CD4-positive, alpha-beta T cell treated with Interferon gamma for 1 hour (primary cell): ENCODE measurements around the gene EED.
A peak's percentile ranks its signal among the peaks of the same experiment; 100 is the strongest.
"Not testable (repeated sequence)": the region's sequence is repeated elsewhere in the genome, so short reads cannot be mapped to it uniquely, and the experiment has no call there.

Experiments used
- DNase-seq: peaks from one replicate; pipeline ENCODE4 v3.0.0-alpha.2; 2020

Gene EED

DNA sequence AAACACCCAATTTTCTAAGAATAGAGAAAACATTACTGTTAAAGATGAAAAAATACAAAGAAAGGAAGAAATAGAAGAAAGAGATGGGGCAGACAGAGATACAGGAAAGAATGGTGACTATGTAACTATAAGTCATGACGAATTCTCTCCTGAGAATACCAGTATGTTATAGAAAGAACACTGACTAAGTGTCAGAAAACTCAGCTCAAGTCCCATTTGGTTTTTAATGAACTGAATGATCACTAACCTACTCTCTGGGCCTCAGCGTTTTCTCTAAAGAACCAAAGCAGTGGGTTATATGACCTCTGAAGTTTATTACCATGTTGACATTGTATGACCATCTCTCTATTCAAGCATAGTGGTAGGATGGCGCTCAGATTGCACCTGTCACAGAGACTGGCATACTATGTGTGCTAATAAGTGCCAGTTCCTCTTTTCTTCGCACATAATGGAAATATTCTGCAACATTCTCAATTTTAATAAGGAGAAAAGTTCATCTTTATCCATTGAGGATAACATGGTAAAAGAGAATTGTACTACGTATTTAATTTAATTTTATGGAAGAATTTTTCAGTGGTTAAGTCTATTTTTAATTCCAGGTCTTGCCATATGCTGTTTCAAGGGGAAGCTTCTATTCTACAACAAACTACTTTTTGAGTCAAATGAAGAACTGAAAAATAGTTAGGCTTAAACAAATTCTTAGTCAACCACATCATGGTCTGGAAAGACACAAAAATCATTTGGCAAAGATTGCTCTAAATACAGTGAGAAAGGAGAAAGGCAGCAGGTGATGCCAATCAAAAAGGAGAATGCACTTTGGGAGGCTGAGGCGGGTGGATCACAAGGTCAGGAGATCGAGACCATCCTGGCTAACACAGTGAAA, 25.0 kb upstream of the EED start:
- DNase-seq: peak; percentile 15

DNA sequence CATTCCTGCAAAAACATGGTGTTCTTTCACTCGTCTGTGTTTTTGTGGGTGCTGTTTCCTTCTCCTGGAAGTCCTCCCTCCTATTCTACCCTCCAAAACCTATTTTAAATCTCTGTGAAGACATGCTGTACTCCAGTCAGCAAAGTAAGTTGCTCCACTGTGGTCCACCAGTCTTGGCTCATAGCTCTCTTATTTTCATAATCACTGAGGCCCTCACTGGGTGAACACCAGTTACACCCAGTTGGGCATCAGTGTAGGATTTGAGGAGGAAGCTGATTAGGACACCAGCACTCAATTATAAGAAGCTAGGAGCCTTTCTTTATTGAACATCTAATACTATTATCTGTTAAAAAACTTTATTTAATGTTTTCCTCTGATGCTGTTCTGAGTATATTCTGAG, 23.9 kb upstream of the EED start:
- DNase-seq: no peak

DNA sequence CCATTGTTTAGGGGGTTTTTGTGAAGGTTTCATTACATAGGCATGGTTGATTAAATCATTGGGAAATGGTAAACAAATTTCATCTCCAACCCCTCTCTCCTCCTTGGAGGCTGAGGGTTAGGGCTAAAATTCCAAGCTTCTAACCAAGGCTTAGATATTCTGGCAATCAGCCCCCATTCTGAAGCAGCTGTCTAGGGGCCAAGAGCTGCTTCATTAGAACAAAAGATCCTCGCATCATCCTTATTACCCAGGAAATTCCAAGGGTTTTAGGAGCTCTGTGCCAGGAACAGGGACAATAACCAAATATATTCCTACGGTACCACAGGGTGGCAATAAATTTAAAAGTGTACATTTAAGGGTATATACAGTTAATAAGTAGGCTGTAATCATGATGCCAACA, 22.5 kb upstream of the EED start:
- no peak for DNase-seq

DNA sequence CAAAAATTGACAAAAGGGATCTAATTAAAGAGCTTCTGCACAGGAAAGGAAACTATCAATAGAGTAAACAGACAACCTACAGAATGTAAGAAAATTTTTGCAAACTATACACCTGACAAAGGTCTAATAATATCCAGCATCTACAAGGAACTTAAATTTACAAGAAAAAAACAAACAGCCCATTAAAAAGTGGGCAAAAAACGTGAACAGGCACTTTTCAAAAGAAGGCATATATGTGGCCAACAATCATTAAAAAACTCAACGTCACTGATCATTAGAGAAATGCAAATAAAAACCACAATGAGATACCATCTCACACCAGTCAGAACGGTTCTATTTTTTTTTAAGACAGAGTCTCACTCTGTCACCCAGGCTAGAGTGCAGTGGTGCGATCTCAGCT, 20.0 kb upstream of the EED start:
- DNase-seq: not testable (repeated sequence)

DNA sequence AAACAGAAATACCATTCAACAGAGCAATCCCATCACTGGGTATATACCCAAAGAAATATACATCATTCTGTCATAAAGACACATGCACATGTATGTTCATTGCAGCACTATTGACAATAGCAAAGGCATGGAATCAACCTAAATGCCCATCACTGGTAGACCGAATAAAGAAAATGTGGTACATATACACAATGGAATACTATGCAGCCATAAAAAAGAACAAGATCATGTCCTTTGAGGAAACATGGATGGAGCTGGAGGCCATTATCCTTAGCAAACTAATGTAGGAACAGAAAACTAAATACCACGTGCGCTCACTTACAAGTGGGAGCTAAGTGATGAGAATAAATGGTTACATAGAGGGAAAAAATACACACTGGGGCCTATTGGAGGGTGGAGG, 19.2 kb upstream of the EED start:
- not testable (repeated sequence) for DNase-seq

DNA sequence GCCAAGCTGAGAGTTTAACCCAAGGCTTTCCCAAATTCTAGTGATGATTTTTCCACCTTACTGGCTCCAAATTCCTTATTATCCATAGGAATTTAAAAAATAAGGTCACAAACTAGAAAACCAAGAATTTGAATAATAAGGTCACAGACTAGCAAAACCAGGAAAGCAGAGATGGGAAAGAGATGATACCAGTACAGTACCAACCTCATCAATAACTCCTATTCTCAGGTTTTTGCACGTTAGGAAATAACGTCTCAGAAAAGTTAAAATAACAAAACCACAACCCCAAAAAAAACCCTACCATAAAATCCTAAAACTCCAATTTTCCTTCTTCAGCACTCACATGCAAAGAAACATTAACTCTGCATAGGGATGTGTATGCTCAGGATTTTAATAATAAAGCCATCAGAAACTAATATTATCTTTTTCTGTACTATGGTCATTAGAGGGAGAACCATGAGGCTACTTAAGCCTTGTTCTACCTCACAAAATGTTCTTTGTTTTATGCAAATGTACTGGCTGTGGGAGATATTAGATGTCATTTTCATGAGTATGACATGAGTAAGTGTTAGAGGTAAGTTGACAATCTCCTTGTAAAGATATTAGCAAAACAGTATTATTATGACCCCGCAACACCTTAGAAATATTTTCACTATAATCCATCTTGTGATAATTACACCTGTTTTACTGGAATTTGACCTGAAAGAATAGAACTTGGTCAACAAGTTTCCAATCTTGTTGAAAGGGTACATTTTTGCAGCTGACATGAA, 16.1 kb upstream of the EED start:
- no peak for DNase-seq

DNA sequence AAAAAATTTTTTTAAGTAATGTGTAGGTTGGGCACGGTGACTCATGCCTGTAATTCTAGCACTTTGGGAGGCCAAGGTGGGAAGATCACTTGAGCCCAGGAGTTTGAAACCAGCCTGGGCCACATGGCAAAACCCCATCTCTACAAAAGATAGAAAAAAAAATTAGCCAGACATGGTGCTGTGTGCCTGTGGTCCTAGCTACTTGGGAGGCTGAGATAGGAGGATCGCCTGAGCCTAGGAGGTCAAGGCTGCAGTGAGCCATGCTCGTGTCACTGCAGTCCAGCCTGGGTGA, 15.6 kb upstream of the EED start:
- not testable (repeated sequence) for DNase-seq

DNA sequence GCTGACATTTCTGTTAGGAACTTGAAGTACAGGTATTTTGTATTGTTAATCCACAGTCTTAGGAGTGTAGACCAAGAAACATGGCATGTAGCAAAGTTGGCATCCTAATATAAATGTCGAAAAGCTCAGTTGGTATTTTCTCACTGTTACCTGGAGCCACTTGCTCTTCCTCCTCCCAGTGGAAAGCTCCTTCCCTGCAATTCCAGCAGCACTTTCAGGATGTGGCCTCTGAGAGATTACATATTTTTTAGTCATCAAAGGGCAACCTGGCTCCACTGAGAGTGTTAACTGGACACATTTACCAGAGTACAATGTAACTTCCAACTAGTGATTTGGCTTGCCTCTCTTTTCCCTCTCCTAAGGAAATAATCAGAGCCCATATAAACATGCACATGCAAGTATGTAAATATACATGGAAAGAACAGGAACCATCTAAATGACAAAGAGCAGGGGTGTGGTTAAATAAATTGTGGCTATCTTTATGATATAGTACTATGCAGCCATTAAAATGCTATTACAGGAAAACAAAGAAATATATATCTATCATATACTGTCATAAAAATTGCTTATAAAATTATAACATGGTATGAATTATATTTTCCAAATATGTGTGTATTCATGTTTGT, 14.3 kb upstream of the EED start:
- DNase-seq: no peak

DNA sequence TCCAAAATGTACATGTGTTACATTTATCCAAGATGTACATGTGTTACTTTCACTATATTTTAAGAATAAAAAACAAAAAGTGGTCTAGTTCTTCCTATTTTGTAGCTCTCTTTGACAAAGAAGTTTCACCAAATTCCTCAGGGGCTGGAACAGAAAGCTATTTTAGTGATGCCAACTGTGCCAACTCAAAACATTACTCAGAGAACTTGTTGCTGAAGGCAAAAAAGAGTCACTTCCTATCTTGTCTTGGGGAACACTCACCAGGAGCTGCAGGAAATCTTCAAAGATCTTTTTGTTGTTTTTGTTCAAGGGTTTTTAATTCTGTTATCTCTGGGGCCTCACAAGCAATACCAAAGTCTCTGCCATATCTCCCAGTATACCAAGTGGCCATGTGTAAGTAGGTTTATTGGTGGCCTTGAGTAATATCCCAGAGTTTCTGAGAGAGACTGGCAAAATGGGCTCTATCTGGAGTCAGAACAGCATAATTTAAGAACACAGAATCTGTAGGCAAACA, 13.6 kb upstream of the EED start:
- DNase-seq: no peak

DNA sequence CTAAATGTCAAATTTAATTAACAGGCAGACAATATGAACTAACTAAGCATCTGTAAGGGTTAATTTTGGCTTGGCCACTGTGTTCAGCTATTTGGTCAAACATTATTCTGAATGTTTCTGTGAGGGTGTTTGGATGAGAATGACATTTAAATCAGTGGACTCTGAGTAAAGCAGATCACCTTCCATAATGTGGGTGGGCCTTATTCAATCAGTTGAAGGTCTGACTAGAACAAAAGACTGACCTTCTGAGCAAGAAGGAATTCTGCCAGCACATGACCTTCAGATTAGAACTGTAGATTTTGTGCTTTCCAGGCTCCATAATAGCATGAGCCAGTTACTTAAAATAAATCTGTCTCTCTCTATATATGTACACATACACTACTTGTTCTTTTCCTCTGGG, 12.0 kb upstream of the EED start:
- DNase-seq: no peak

DNA sequence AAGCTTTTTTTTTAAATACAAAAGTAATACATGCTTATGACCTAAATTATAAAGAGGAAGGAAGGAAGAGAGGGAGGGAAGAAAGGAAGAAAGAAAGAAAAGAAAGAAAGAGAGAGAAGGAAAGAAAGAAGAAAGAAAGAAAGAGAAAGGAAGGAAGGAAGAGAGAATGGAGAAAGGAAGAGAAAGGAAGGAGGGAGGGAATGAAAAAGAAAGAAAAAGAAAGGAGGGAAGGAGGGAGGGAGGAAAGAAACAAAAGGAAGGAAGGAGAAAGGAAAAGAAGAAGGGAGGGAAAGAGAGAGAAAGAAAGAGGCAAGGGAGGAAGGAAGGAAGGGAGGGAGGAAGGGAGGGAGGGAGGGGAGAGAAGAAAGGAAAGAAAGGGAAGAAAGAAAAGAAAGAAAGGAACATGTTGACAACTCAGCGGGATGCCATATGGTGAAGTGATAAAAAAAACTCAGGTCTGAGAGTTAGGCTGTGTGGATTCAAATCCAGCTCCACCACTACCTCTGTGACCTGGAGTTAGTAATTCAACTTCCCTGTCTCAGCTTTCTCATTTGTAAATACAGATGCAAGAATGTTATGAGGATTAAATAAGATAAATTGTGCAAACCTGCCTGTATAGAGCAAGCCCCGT, 9.6 kb upstream of the EED start:
- no peak for DNase-seq

DNA sequence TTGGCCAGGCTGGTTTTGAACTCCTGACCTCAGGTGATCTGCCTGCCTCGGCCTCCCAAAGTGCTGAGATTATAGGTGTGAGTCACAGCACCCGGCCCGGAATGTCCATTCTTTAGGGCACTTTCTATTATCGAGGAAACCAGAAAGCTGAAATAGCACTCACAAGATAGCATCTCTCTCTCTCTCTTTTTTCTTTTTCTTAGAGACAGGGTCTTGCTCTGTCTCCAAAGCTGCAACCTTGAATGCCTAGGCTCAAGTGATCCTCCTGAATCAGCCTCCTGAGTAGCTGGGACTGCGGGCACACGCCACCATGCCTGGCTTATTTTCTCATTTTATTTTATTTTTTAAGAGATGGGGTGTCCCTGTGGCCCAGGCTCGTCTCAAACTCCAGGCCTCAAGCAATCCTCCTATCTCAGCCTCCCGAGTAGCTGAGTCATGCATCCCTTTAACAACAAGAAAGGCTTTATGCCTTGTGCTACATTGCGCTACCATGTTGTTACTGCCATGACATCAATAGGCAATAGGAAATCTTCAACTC, 7.2 kb upstream of the EED start:
- no peak for DNase-seq

DNA sequence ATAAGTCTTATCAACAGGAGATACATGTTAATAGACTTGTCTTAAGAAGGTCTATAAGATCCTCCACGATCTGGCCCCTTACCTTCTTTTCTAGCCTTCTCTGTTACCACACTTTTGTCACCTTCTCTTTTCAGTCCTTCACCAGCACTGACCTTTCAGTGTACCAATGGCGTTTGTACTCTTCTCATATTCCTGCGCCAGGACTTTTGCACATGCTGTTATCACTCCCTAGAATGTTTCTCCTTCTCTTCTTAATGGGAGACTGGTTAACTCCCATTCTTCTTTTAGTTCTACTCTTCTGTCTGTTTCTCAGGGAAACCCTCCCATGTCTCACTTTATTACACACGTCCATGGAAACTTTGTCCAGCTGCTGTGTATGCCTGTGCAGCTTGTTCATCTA, 4.4 kb upstream of the EED start:
- no peak for DNase-seq

DNA sequence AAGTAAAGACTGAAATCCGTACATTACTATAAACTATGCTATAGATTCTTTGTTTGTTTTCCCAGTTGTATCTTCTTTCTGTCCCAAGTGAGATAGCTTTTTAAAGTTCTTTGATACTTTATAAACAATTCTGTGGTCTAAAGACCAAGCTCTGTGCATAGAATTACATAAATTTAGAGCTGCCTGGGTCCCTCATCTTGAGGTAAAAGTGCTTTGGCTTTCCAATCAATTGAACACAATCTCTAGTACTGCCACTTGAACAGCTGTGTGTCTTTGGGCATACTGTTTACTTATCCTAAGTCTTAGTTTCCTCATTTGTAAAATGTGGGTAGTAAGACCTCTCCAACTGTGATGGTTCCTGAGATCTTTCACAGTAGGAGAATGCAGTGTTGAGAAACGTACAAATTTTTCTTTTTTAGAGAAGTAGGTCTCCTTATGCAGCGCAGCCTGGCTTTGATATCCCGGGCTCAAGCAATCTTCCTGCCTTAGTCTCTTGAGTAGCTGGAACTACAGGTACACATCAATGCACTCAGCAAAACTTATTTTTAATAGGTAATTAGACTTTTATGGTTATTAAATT, 2.5 kb upstream of the EED start:
- DNase-seq: no peak

DNA sequence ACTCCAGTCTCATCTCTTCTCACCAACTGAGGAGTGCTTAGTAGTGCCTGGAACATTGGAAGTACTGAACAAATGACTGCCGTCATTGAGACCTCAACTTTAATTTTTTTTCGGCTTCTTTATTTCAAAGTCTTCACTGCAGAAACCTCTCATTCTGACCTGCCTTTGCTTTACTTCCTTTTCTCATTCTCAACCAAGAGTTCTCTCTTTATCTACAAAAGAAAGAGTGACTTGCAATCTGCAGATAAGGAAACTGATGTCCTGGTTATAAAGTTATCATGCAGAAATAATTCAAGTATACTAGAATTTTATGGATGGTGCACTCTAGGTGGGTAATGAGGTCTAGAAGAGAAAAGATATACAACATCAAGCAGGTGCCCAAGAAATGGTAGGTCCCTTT, 1.2 kb upstream of the EED start:
- DNase-seq: no peak

DNA sequence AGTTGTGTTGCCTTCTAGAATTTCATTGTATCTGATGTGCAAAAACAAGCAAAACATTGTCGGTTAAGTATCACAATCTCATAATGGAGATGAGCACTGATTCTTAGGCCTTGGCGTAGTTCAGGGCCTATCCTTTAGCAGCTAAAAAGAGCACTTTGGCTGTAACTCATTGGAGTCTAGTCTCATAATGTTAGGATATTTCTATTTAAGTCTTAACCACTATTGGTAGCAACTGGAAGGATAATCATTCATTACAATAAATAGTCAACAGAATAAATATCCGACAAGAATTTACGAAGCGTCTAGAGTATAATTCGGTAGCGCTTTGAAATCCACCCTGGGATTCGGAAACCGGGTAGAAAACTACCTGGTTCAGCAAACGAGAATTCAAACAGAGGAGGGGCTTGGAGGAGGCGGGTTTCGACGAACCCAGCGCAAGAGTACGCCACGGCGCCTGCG, 461 bp upstream of the EED start:
- DNase-seq: peak; percentile 86

DNA sequence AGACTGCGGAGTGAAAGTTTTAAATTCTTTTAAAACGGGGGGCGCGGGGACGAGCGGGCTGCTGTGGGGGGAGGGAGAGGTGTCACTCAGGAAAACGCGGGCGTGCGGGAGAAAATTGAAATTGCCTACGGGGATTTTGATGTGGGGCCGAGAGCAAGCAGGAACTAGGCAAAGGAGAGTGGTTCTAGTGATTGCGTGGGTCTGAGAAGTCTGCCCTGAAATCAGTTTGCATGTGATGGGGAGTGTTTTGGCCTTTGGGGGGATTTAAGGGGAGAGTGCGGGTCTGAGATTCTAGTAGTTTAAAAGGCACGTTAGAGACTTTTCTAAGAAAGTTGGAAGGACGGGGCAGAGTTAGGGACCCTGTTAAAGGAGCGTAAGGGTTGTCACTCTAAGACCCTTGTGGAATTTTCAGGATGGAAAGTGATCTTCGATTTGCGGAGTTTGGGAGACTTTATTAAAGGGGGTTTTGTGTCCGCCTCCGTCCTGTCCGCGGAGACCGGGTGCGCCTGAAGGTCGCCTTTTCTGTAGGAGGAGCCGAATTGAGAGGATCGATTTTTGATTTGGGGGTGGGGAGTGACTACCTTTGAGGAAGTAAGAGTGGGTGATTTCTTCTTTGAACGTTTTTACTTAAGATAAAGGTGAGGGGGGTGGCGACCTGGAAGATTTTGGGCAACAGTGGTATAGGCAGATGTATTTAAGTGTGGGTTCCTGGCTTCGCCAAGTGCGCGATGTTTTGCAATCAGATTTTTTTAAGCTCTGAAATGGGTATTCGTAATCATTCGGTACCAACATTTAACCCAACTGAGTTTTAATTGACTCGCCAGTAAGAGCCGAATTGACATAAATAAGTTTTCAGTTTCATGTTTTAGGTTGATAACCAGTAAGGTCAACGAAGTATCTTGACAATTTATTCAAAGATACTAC, 1.1 kb downstream of the EED start:
- DNase-seq: peak; percentile 4

DNA sequence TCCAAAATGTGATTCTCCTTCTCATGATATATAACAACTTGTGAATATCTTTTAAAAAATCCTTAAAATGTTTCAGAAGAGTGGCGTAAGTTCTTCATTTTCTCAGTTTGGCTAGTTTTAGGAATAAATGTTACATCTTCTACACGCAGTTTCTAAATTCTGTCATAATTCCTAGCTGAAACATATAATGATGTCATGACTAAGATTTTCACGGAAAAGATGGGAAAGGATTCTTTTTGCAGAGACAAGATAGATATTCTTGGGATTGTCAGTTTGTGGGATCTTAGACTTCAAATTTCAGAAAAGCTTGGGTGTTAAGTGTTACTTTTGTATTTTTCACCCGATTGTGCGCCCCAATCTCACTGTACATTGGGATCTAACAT, 1.7 kb downstream of the EED start:
- no peak for DNase-seq

DNA sequence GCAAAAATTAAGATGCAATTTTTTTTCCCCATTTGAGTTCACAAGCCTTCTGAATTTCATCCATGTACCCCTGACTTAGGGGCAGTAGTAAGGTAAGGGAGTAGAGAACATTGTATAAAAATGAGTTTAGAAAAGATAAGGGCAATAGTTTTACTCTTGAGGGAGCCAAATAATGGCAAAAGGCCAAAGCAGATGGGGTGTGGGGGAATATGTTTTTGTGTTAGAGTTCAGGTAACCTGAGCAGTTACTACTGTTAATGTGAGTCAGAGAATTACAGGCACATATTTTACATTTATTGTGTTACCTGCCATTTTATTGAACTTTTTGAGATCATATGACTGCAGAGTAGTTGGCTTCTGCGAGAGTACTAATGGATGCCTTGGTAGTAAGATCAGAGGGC, 3.1 kb downstream of the EED start:
- DNase-seq: no peak

DNA sequence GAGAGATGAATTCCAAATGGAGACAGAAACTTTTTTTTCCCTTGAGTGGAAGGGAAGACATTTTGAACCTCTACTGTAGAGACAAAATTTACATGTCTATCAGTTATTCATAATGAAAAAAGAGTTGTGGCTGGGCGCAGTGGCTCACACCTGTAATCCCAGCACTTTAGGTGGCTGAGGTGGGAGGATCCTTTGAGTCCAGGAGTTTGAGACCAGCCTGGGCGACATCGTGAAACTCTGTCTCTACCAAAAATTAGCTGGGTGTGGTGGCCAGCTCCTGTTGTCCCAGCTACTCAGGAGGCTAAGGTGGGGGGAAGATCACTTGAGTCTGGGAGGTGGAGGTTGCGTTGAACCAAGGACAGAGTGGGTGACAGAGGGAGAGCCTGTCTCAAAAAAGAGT, 4.1 kb downstream of the EED start:
- no peak for DNase-seq

DNA sequence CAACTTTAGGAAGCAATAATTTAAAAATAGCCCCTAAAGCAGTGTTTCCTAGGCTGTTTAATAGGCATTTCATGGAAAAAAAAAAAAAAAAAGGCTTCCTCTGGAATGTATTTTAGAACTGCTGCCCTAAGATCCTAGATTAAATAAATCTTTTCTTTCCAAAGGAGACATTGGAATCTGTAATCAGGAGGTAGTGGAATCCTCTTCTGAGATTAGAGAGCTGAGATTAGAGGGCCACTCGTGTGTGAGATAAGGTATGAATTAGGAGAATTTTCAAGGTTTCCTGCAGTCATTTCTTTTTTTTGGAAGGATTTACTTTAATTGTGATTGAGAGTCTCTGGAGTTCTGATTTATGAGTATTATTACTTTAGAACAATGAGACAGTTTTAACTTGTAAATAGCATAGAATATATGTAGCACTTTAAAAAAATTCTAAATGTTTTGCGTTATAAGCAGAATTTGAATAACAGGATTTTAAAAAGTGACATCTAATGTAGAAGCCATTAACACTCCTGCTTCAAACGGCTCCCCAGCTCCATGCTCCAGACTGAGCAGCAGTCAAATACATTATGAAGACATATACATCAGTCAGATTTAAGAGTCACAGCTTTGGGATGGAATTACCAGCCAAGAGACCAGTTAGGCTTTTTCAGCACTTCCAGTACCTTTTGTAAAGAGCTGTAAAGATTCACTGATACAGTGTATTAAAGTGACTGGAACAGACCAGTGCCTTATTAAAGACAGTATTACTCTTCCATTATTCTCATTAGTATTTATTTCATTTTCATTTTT, 5.0 kb downstream of the EED start:
- no peak for DNase-seq
